GM19043 (cell line): ENCODE data around the gene HHIPL2.

Experiments
- ATAC-seq: cut with Tn5 transposase; IDR thresholded peaks from one replicate; pipeline ENCODE4 v1.9.1; 2021; ENCODE audit warnings: low read depth; ENCODE audit not compliant: unreplicated experiment

The HHIPL2 gene

GRCh38 chr1:222547944-222548671, at the start of gene HHIPL2:
Gene HHIPL2, minus strand, starts transcription at chr1:222548104. Its CDS starts 60 bp downstream, at chr1:222548044.
- ATAC-seq: no peak

- ATAC-seq: no peak
These were observed 48.8 kb upstream of the HHIPL2 start for GRCh38 chr1:222596696-222597095.

- no peak for ATAC-seq
These were observed 46.9 kb upstream of the HHIPL2 start for GRCh38 chr1:222594789-222595188.

GRCh38 chr1:222592171-222592570, 44.3 kb upstream of the HHIPL2 start:
- ATAC-seq: no peak

DNA sequence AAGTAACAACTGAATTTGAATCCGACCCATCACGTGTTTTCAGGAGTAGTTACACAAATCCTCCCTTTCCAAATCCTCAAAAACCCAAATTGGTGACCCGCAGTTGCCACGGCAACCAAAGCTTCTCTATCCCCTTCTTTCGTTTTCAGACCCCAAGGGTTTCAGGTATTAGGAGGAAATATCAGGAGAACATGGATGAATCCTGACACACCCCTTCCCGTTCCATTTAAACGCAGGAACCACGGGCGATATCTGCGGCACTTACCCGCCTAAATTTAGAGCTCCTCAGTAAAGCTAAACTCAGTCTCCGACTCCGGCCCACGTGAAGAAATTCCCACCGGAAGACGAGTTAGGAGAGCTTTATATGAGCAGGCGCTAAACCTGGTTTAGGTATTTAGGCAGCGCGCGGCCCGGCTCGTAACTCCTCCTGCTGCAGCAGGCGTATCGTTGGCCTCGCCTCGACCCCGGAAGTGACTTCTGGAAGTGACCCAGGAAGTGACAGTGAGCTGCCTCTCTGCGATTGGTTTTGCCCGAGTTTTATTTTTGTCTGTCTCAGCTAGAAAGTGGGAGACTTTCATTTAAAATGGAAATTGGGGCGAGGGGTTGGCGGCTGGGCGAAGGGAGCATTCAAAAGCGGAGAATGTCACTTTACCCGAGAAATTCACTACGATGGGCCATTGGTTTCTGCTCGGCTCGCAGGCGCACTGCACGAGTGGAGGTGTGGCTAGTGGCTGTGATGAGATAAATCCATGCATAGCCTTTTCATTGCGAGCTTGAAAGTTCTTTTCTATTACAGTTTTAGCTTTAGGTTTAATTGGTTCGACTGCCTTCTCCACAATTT, 41.8 kb upstream of the HHIPL2 start, which contains the start of gene TAF1A:
Gene TAF1A (minus strand): TSS at position 472 of the 841 bp plus-strand sequence.
- ATAC-seq: peak; percentile 99

DNA sequence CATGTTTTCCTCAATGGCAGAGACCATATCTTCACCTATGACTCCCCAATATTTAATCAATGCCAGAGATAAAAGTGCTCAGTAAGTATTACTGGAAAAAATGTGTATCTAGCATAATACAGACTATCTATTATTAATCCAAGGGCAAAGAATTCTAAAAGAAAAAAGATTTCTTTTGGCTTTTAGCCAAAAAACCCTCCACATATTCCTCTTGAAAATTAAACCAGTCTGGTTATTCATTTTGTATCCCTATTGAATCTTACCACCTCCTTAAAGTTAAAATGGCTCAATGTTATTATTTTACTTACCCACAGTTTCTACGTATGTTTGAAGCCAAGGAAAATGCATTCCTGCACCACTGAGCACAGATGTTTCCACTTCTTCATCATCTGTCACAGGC, 40.2 kb upstream of the HHIPL2 start:
- ATAC-seq: no peak

- no peak for ATAC-seq
These were observed 38.9 kb upstream of the HHIPL2 start for GRCh38 chr1:222586842-222587241.

GRCh38 chr1:222583079-222583478, 35.2 kb upstream of the HHIPL2 start:
- ATAC-seq: peak; percentile 87

DNA sequence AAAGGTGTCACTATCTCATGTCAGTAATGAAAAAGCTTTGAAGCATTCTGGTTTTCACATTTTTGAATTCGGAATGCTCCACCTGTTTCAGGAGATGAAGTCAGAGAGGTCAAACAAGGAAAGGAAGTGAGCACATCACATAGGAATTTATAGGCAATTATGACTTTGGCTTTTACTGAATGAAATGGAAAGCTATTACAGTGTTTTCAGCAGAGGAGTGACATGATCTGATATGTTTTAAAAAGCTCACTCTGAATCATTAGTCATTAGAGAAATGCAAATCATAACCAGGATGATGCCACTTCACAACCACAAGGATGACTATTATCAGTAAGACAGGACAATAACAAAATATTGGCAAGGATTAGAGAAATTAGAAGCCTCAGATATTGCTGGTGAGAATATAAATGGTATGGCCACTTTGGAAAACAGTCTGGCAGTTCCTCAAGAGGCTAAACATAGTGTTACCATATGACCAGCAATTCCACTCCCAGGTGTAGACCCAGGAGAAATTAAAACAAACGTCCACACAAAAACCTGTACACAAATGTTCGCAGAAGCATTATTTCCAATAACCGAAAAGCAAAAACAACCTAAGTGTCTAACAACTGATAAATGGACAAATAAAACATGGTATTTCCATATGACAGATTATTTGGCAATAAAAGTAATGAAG, 34.3 kb upstream of the HHIPL2 start:
- no peak for ATAC-seq

GRCh38 chr1:222579316-222579715, 31.4 kb upstream of the HHIPL2 start:
- ATAC-seq: no peak

DNA sequence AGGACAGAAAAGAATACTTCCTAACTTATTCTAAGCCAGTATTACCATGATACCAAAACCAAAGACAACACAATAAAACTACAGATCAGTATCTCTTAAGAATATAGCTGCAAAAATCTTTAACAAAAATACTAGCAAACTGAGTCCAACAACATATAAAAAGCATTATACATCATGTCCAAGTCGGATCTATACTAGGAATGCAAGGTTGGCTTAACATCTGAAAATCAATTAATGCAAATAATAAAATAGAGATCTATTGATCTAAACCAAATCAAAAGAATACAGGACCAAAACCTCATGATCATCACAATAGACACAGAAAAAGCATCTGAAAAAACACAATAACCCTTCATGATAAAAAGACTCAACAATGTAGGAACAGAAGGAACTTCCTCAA, 22.9 kb upstream of the HHIPL2 start:
- no peak for ATAC-seq

DNA sequence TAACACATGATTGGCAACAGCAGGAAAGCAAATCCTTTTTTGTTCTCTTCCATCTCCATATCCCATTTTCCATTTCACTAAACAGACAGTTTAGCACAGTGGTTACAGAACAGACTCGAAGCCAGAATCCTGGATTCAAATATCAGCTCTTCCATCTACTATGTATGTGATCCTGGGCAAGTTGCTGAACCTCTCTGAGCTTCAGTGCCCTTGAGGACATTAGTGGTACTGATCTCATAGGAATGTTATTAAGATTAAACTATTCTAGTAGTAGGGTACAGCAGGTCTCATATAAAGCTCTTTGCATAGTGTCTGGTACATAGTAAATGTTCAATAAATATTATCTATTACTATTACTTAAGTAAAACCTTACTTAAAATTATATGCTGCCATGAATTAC, 13.8 kb upstream of the HHIPL2 start:
- ATAC-seq: no peak

DNA sequence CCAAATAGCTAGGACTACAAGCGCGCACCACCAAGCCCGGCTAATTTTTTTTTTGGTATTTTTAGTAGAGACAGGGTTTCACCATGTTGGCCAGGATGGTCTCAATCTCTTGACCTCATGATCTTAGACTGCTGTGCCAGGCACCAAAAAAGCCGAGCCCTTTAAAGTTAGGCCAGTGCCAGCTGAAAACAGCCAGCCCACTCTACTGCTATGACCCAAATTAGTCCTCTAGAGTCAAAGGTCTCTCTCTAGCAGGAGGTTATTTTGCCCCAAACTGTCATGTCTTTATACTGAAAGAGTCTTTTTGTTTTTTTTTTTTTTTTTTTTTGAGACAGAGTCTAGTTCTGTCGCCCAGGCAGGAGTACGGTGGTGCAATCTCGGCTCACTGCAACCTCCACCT, 9.7 kb upstream of the HHIPL2 start:
- no peak for ATAC-seq

GRCh38 chr1:222557148-222557547, 9.2 kb upstream of the HHIPL2 start:
- no peak for ATAC-seq

GRCh38 chr1:222555992-222556615, 8.2 kb upstream of the HHIPL2 start:
- no peak for ATAC-seq

DNA sequence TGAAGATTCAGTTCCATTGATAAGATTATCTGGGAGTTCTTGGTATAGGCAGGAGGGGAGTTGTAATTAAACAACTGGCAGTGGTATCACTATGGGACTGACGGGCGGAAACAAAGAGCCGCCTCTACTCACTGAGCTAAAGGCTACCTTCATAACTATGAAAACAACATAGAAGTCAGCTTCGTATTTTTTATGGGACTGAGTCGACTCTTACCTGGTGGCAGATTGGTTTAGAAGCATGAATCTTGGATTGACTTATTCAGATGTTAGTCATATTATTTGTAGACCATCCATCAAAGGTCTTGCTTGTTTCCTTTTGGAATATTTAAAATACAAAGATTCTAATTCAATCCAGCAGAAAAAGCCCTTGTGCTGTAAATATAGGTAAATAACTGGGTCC, 6.3 kb upstream of the HHIPL2 start:
- ATAC-seq: no peak

DNA sequence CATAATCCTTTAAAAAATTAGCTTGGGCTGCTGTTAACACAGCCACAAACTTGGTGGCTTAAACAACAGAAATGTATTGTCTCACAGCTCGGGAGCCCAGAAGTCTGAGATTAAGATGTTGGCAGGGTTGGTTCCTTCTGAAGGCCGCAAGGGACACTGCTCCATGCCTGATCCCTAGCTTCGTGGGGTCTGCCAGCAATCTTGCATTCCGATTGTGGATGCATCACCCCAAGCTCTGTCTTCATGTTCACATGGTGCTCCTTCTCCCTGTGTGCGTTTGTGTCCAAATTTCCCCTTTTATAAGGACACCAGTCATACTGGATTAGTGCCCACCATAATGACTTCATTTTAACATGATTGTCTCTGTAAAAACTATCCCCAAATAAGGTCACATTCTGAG, 5.0 kb upstream of the HHIPL2 start:
- ATAC-seq: no peak

DNA sequence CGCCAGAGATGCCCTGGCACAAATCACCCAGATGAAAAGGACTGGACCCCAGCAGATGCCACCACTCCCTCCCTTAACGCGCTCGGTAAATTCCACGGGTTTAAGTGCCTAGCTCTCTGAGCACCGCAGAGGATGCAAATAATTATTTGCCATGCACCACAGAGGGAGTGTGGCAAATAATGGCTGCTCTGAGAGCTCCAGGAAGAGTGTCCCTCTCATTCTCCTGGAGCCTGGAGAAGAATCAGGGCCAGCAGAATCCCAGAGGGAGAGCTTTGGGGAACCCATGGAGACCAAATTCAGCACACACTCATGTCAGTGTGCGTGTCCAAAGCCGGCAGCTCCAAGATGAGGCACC, 667 bp downstream of the HHIPL2 start:
- ATAC-seq: no peak

DNA sequence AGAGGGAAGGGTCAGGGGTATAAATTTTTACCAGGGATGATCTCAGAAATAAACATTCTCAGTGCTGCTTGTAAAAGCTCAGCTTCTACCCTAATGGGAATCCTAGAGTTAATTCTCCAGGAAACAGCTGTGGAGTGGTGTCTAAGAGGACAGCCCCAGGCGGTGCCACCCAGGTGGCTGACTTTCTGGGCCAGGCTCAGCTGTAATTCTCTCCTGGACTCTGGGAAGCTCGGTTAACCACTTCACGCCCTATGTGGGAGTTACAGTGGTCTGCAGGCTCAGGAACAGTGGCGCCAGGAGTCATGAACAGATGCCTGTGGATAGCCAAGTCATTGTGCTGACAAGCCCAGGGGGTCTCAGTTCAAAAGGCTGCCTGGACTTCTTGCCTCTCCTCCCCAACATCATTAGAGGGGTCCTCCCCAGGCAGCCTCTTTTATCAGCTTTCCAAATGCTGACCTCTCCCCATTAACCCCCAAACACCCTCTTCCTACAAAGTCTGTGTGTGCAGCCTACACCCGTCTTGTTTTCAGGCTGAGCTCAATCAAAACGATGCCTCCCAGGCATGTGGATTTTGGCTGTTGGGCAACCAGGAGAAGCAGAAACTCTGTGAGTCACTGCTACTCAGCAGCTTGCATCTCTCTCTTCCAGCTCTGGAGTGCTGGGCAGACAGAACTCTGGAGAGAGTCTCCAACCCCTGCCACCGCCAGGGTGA, 1.2 kb downstream of the HHIPL2 start:
- ATAC-seq: no peak

DNA sequence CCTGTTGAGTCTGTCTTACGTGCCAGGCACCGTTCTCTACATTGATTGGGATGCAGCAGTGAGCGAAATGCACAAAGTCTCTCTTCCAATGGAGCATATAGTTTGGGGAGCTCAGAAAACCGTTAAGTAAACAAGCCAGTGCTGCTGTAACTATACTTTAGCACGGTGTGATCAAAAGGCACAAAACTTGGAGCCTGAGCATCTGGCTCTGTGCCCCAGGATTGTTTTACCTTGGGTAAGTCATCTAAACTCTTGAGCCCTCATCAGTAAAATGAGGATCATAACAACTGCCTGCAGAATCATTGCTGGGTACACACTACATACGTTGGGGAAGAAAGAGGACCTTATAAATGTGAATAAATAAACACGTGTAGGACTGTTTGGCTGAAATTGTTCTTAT, 1.8 kb downstream of the HHIPL2 start:
- ATAC-seq: no peak
